Stimulated activated CD8-positive, alpha-beta memory T cell treated with anti-CD3 and anti-CD28 coated beads, Interleukin-15, amount 100 ng/mL, for 1 hour (primary cell): ENCODE results near the gene SLC49A4.

ENCODE experiments used
- DNase-seq: peaks from one replicate; pipeline ENCODE4 v3.0.0-alpha.2; 2020; ENCODE audit warnings: low read depth

The SLC49A4 gene

DNA sequence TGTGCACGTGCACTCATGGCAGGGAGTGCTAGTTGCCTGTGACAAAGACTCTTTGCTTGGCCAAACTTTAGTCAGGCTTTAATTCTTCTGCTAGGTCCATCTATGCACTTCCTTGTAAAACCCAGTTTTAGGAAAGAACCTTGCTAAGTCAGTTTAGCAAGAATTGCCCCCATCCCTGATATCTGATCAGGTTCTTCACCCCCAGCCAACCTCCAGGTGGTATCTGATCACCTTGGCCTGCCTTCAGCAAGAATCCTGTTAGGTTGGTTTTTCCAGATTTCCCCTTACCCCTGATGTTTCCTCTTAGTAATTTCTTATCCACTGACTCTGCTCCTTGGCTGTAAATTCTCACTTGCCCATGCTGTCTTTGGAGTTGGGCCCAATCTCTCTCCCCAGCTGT is 9.6 kb upstream of the SLC49A4 start:
- no peak for DNase-seq

DNA sequence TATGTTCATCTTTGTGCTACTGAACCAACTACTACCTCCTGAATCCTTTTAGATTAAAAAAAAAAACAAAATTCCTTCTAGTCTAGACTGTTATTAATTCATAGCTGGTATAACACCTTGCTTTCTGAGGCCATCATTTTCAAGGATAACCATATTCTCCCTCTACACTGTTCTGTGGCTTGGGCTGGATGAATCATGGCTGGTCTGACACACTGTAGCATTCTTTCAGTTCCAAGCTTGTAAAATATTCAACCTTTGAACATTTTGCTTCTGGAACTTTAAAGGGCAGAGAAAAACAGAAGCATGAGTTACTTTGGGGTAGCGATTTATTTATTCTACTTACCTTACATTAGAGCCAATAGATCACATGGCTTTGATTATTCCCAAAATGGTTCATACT is 8.8 kb upstream of the SLC49A4 start:
- DNase-seq = no peak

DNA sequence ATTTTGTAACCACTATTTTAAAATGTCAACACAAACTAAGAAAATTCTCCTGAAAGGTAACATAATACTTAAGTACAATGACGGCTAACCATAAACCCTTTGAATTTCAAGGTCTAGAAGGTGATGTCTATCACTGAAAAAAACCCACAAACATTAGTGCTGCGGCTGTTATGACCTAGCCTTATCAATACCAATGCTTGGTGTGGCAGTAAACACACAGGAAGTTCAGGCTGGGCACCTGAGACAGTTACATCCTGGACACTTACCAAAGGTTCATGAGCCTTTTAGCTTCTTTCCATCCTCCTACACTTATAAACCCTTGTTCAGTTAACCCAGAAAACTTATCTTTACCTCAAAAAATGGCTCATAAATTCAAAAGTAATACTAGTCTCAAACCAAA is 7.0 kb upstream of the SLC49A4 start:
- no peak for DNase-seq

DNA sequence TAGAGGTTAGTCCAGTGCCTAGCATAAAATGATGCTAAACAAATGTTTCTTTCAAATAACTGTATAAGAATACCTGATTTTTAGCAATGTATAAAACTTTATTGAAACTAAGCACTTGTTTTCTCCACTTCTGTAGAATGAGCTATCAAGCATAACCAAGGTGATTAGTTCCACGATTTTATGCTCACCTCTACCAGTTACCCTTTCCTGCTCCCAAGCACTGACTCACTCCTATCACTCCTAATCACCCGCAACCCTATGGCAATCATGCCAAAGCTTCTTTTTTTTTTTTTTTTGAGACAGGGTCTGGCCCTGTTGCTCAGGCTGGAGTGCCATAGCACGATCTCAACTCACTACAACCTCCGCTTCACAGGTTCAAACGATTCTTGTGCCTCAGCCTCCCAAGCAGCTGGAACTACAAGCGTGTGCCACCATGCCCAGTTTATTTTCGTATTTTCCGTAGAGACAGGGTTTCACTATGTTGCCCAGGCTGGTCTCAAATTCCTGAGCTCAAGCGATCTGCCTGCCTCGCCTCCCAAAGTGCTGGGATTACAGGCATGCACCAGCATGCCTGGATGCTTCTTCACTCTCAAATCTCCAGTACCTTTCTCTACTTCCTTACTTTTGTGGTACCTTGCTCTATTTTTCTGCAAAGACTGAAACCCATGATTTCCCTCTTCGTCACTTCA is 5.1 kb upstream of the SLC49A4 start:
- DNase-seq = no peak

DNA sequence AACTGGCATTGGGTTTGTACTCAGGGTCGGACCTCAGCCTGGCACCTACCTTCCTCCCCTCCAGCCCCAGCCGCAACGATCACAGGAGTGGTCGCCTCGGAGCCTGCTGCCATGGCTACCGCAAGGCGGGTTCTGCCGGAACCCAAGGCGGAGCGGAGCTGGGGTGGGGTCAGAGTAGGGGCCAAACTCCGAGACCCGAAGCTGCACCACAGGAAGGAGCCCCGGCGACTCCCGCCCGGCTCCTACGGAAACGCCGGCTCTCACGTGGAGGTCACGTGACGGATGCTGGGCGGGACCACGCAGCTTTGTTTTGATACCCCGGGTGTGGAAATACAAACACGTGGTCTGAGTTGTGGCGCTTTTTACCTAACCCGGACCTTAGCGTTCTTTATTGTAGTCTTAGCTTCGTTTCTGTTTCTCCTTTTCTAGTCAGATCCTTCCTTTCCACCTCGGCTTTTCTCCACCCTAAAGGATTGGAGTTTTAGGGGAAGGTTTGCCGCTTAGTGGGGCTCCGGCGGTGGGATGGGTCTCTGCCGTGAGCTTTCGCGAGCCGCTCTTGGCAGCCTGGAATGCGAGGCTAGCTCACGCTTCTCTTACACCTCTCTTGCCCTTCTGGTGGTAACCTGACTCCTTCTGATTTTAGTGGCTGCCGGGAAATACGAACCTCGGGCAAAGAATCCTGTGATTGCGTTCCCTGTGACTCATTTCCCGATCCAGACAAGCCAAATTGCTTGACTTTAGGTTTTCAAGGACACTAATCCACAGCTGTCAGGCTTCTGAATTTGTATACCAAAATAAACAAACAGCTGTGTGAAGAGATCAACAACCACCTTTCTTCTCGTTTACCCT is 1.1 kb upstream of the SLC49A4 start, which contains the start of gene HSPBAP1:
Gene HSPBAP1, minus strand, starts transcription at position 264 of the 849 bp plus-strand sequence. Its CDS starts 151 bp downstream, at position 113.
- peak; percentile 85 for DNase-seq

DNA sequence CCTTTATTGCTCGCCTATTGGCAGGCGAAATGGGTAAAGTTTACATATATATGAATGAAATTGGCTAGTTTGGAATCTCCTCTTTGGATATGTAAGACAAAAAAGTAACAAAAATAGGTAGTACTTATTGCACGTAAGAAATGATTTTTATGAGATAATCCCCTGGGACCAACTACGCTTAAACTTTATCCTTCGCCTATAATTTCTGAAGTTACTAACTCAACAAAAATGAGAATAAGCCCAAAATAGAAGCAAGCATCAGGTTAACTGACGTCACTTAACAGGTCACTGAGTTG is 438 bp upstream of the SLC49A4 start:
- DNase-seq = no peak

DNA sequence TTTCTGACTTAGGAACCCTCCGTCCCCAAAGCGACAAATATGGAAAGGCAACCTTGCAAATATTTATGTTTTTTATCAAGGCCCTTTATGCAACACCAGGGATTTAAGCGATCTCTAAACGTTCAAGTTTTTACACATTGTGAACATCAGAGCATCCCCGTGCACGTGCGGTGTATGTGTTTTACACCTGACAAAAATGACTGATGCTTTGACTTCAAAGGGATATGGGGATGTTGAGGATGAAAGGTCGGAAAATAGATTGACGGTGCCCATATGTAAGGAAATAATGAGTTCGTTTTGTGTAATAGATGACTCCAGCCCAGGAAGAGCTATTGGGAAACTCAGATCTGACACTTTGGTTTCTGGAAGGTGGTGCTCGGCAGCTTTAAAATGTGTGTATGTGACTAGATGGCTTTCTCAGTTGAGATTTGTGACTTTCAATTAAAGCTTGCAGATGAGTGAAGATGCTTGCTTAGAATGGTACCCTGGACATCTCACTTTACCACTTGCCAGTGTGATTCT is 866 bp downstream of the SLC49A4 start:
- DNase-seq = no peak

DNA sequence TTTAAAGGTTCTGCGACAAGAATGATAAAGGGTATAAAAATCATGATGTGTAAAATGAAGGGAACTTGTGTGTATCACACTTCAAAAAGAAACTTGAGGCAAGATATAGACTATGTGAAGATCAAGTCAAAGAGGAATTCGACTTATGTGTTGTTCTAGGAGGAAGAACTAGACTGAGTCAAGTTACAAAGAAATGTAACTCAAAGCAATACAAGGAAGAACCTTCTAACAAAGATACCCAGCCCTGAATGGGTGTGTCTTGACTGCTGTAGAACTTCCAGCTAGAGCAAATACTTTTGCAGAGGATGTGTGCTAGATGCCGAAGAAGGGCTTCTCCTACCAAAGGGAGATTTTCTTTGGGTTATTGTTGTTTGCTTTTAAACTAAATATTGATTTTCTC is 2.4 kb downstream of the SLC49A4 start:
- no peak for DNase-seq

DNA sequence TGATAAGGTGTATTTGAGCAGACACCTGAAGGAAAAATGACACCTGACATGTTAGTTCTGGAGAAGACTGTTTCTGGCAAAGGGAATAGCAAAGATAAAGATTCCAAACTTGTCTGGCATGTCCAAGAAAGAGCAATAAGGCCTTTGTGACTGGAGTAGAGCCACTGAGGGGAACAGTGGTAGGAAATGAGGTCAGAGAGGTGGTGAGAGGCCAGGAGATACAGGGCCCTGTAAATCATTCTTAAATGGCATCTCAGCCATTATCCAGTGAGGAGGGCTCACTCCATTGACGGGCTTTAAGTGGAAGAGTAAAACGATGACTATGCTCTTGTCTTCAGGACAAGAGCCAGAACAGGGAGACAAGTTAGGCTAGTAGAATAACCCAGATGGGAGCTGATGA is 4.5 kb downstream of the SLC49A4 start:
- no peak for DNase-seq

DNA sequence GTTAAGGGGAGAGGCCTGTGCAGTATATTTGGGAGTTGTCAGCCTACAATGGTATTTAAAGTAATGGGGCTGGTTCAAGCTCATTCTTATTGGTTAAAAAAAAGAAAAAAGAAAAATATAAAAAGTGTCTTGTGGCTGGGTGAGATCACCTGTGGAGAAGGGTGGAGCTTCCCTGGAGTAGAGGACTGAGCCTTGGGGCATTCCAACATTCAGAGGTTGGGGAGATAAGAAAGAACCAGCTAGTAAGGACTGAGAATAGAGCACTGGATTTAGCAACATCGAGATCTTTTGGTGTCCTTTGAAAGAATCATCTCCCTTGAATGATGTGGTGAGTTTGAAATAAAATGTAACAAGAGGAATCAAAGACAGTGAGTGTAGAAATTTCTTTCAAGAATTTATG is 5.2 kb downstream of the SLC49A4 start:
- no peak for DNase-seq

DNA sequence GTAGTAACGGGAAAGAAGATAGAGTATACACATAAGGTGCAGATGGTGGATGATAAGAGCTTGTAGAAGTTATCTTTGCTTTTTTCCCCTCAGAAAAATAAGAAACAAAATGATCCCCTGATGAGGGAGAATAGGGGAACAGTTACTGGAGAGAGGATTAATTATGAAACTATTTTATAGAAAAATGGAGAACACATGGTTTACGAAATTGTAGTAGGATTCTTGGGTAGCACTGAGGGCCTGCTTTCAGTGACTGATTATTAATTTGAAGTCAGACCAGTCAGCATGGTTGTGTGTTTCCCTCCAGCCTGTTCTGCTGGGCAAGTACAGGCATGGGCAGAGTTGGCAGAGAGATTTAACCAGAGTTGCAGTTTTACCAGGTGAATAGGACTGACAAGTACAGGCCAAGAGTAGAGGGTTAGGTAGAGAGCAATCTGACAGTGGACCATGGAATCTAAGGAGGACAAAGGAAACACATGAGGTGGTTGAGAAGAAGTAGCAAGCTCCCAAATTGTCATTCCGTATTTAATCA is 5.9 kb downstream of the SLC49A4 start:
- DNase-seq = no peak

DNA sequence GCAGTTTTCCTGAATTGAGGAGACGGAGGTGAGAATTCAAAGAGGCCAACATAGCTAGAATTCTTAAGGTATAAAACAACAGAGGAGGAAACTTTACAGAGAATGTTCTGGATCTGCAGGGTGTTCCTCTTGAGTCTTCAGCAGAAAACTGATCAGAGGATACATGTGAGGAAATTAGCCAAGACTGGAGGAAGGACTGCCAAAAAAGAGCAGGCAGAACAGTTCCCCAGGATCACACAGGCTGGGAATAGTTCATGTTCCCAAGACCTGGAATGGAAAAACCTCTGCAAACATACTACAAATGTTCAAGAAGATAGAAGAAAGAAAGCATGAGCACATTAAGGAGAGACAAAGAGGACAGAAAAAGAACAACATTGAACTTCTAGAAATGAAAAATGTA is 7.5 kb downstream of the SLC49A4 start:
- DNase-seq = no peak

DNA sequence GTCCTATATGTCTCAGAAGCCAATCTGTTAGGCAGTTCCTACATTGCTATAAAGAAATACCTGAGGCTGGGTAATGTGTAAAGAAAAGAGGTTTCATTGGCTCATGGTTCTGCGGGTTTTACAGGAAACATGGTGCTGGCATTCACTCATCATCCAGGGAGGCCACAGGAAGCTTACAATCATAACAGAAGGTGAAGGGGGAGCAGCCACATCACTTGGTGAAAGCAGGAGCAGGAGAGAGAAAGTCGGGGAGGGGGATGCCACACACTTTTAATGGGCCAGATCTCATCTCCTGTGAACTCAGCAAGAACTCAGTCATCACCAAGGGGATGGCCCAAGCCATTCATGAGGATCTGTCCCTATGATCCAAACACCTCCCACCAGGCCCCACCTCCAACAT is 9.1 kb downstream of the SLC49A4 start:
- DNase-seq = no peak

DNA sequence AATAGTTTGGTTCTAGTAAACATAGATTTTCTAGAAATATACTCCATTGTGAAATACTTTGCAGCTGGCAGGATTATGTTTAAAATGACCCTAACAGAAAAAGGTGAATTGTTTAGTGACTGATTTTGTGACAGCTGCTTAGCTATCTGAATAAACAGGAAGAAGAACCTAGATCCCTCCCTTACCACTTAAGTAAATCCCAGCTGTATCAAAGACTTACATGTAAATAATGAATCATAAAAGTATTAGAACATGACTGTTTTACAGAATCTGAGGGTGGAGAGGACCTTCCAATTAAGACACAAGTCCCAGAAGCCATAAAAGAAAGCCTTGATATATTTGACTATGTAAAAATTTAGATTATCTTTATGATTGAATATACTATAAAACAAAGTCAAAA is 15.9 kb downstream of the SLC49A4 start:
- DNase-seq = no peak

DNA sequence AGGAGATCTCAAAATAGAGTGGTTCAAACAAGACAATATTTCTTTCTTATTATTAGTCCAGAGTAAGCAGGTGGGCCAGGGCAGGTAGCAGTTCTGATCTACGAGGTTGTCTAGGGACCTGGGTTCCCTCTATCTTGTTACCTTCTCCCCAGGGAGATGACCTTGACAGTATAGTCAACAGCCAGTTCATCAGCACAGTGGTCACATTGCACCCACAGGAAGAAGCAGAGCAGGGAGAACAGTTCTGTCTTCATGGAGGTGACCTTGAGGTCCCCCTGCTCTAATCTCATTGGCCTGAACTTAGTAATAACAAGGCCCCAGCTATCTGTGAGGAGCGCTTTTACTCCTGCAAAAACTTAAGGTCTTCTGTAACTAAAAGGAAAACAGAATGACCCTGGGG is 21.7 kb downstream of the SLC49A4 start:
- DNase-seq = no peak

DNA sequence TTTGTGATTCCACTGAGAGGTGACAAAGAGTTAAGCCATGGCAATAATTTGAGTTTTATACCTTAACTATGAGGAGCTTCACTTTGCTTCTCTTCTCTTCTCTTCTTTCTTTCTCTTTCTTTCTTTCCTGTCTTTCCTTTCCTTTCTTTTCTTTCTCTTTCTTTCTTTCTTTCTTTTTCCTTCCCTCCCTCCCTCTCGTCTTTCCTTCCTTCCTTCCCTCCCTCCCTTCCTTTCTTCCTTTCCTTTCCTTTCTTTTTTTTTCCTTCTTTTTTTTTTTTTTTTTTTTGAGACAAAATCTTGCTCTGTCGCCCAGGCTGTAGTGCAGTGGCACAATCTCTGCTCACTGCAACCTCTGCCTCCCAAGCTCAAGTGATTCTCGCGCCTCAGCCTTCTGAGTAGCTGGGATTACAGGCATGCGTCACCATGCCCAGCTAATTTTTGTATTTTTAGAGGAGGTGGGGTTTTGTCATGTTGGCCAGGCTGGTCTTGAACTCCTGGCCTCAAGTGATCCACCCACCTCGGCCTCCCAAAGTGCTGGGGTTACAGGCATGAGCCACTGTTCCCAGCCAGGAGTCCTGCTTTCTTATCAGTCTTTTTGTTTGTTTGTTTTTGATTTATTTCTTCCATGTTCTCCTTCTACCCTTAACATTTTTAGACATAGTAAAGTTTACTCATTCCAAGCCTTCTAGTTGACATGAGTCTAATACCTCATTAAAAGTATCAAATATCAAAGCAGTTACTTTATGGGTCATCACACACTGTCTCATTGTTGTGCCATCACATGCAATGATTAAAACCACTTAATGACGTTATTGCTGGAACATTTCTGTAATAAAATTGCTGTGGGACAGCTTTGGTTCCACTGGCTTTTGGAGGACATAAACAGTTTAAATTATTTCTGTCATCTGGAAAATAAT is 29.9 kb downstream of the SLC49A4 start:
- no peak for DNase-seq

DNA sequence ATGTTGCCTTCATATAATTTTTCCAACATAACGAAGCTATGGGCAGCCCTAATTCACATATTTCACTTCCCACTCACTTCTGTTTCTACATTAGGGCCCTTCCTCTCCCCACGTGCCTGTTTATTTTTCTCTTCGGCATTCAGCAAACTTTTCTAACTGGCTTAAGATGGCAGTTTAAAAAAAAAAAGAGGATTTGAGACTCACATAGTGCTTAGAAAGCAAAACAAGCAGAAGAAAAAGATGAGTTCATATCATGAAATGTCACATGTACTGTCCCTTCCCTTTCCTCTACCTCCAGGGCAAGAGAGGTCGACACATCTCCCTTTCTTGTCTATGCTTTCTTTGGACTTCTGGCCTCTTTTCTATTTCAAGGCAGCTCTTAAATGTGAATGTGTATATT is 30.6 kb downstream of the SLC49A4 start:
- no peak for DNase-seq

DNA sequence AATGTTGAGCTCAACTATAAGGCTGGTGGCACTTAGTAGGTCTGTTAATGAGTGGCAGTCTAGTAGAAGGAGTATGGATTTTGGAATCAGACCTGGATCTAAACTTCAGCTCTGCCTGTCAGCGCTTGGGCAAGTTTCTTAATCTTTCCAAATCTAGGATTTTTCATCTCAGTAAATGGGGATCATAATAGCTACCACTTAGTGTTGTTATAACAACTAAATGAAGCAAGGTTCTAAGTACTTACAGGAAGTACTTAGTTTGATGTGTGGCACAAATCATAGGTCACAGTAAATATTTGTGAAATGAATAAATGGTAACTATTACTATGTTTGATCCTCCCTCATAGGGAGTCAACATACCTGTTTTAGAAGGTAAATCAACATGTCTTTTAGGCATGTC is 31.4 kb downstream of the SLC49A4 start:
- no peak for DNase-seq

DNA sequence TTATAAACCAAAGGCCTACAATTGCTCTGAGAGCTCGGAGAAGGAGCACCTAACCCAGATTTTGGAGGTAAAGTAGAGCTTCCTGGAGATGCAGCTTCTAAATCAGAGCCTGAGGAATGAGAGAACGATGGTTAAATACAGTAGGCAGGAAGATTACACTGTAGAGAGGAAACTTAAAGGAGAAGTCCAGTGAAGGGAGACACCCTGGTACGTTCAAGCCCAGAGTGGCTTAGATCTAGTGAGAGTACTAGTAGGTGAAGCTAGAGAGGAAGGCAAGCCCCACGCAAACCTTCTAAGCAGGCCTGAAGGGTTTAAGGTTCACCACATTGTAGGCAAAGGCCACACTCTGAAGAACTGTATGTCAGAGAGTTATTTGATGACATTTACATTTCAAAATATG is 33.4 kb downstream of the SLC49A4 start:
- DNase-seq = no peak

DNA sequence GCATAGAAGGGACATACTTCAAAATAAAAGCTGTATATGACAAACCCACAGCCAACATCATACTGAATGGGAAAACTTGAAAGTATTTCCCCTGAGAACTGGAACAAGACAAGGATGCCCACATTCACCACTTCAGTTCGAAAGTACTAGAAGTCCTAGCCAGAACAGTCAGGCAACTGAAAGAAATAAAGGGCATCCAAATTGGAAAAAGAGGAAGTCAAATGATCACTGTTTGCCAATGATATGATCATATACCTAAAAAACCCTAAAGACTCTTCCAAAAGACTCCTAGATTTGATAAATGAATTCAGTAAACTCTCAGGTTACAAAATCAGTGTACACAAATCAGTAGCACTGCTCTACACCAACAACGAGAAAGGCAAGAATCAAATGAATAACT is 40.7 kb downstream of the SLC49A4 start:
- no peak for DNase-seq

DNA sequence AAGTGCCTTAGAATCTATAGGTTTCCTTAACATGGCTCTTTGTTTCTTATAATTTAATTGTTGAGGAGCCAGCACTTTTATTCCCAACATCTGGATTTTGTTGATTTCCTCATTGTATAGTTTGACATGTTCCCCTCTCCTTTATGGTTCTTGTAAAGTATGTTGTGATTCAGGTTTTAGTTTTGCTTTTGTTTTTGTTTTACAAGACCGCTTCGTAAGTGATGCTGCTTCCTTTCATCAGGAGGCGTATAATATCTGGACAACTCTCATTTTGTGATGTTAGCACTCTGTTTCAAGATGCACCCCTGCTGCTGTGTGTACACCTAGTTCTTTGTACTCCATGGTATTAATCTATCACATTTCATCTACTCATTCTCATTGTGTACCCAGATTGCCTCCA is 48.7 kb downstream of the SLC49A4 start:
- DNase-seq = no peak

DNA sequence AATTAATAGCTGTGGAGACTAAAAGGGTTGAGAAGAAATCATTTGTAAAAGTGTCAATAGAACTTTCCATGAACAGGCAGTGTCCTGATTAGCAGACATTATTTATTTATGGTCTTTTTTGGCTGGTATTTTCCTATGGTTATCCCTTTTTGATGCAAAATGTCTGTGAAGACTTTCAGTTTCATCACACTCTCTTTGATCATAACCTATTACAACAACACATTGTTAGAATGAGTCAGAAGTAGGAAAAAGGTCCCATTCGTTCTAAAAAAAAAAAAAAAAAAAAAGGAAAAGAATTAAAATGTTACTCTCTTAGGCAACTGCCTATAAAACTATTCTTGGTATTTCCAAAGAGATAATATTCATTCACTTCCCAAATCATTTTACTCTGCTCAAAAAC is 62.1 kb downstream of the SLC49A4 start:
- DNase-seq = no peak
